Esophagus squamous epithelium (tissue), 5 donors: ENCODE measurements around the gene SLC4A9. TPM values are rescaled to one million over a fixed set of nuclear protein-coding genes. Genes with fewer than 3 reads are reported as not detected.

Experiments
- DNase-seq: peaks from one replicate; lab custom pipeline; 2025; lab: John Stamatoyannopoulos, UW
- H3K27ac ChIP-seq, 4 donors: fragments of 200-600 bp; sonication (generic); one replicate each; pipeline ENCODE4 v1.5.1; 2016 to 2019; ENCODE audit warnings: mild to moderate bottlenecking in 1 of 4
- H3K27me3 ChIP-seq, 4 donors: fragments of 200-600 bp; sonication (generic); 1 replicate in 3 of 4; 2 replicates in 1 of 4; pipeline versions ENCODE4 v1.5.1 to v1.6.0; 2017 to 2021; ENCODE audit warnings: antibody characterized with exemption in 1 of 4
- H3K36me3 ChIP-seq, 3 donors: fragments of 200-600 bp; sonication (generic); one replicate each; pipeline ENCODE4 v1.5.1; 2016 to 2019
- H3K4me1 ChIP-seq, 3 donors: fragments of 200-600 bp; sonication (generic); one replicate each; pipeline ENCODE4 v1.5.1; 2017 to 2019
- H3K4me3 ChIP-seq, 4 donors: fragments of 200-600 bp; sonication (generic); 1 replicate in 3 of 4; 2 replicates in 1 of 4; pipeline ENCODE4 v1.5.1; 2016 to 2019; ENCODE audit warnings: mild to moderate bottlenecking in 2 of 4, moderate library complexity in 1 of 4
- H3K9me3 ChIP-seq, 3 donors: fragments of 200-600 bp; sonication (generic); one replicate each; pipeline ENCODE4 v1.5.1; 2016 to 2019
- POLR2A ChIP-seq, 4 donors: fragments of 450-650 bp; IDR thresholded peaks; one replicate each; pipeline ENCODE4 v1.6.1; 2017; ENCODE audit warnings: antibody characterized with exemption in 4 of 4, mild to moderate bottlenecking in 4 of 4, moderate library complexity in 3 of 4
- WGBS, 2 donors: methylation state at CpG; one replicate each; pipeline ENCODE4 v1.1.5; 2018; 5-methylcytosine and 5-hydroxymethylcytosine counted together
- intact Hi-C: fragments of 100-400 bp; cut with DNase I; formaldehyde crosslinking; loops from one replicate; pipeline ENCODE4 v1.15.0; 2022
- total RNA-seq, 4 donors: library from RNA; depleted of rRNA; stranded (reverse); fragments of >200 nt; gene quantifications; one replicate each; pipeline ENCODE4 v1.1.0, GENCODE V29; 2016
- TF ChIP-seq, protein P1 (sequence below), 6 experiments: fragments of 450-650 bp in 4 of 6; fragments of 200-600 bp in 2 of 6; sonication (generic) in 2 of 6; IDR thresholded peaks; one replicate each; pipeline ENCODE4 v1.5.1; 2016 to 2019; ENCODE audit warnings: antibody characterized with exemption in 6 of 6, mild to moderate bottlenecking in 4 of 6, moderate library complexity in 4 of 6
- donor health status: DM: yes; HTN: yes; CAD: no.

SLC4A9 gene, protein sequence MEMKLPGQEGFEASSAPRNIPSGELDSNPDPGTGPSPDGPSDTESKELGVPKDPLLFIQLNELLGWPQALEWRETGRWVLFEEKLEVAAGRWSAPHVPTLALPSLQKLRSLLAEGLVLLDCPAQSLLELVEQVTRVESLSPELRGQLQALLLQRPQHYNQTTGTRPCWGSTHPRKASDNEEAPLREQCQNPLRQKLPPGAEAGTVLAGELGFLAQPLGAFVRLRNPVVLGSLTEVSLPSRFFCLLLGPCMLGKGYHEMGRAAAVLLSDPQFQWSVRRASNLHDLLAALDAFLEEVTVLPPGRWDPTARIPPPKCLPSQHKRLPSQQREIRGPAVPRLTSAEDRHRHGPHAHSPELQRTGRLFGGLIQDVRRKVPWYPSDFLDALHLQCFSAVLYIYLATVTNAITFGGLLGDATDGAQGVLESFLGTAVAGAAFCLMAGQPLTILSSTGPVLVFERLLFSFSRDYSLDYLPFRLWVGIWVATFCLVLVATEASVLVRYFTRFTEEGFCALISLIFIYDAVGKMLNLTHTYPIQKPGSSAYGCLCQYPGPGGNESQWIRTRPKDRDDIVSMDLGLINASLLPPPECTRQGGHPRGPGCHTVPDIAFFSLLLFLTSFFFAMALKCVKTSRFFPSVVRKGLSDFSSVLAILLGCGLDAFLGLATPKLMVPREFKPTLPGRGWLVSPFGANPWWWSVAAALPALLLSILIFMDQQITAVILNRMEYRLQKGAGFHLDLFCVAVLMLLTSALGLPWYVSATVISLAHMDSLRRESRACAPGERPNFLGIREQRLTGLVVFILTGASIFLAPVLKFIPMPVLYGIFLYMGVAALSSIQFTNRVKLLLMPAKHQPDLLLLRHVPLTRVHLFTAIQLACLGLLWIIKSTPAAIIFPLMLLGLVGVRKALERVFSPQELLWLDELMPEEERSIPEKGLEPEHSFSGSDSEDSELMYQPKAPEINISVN
- total RNA-seq: 1 to 10 TPM in 1 of 4 donors, under 1 TPM in 1, not detected in 2; 0.04 to 1.2 TPM

DNA sequence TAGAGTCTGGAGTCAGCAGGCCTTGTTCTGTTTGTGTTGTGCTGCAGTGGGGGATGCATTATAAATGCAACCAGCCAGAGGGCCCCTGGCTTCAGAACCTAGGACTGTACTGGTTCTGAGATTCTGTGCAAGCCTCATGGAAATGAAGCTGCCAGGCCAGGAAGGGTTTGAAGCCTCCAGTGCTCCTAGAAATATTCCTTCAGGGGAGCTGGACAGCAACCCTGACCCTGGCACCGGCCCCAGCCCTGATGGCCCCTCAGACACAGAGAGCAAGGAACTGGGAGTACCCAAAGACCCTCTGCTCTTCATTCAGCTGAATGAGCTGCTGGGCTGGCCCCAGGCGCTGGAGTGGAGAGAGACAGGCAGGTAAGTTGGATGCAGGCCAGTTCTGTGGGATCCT, at the start of gene SLC4A9:
TSS of gene SLC4A9 (plus strand) at position 94 of the 400 bp plus-strand sequence. CDS start at position 137, 43 bp downstream.
- no peak for TF ChIP-seq POLR2A (IDR thresholded peaks at IDR 0.05)
- TF ChIP-seq, protein P1, sequence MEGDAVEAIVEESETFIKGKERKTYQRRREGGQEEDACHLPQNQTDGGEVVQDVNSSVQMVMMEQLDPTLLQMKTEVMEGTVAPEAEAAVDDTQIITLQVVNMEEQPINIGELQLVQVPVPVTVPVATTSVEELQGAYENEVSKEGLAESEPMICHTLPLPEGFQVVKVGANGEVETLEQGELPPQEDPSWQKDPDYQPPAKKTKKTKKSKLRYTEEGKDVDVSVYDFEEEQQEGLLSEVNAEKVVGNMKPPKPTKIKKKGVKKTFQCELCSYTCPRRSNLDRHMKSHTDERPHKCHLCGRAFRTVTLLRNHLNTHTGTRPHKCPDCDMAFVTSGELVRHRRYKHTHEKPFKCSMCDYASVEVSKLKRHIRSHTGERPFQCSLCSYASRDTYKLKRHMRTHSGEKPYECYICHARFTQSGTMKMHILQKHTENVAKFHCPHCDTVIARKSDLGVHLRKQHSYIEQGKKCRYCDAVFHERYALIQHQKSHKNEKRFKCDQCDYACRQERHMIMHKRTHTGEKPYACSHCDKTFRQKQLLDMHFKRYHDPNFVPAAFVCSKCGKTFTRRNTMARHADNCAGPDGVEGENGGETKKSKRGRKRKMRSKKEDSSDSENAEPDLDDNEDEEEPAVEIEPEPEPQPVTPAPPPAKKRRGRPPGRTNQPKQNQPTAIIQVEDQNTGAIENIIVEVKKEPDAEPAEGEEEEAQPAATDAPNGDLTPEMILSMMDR (IDR thresholded peaks at IDR 0.05): no peak
- intact Hi-C loops: no loop called here
- Histone ChIP-seq H3K36me3 (no peaks in the 10 kb centered on the region), H3K27ac (no peak within 1 kb of the TSS), H3K27me3 (no peaks in the 10 kb centered on the region), H3K4me3 (no peak within 1 kb of the TSS), H3K4me1 (peaks cover 11 to 24% (median 12%) of the 10 kb centered on the region in 3 donors), H3K9me3 (no peaks in the 10 kb centered on the region)
- WGBS, 2 donors: 86 to 100% methylated on average over 1 of the region's 2 CpGs
- no peak for DNase-seq

DNA sequence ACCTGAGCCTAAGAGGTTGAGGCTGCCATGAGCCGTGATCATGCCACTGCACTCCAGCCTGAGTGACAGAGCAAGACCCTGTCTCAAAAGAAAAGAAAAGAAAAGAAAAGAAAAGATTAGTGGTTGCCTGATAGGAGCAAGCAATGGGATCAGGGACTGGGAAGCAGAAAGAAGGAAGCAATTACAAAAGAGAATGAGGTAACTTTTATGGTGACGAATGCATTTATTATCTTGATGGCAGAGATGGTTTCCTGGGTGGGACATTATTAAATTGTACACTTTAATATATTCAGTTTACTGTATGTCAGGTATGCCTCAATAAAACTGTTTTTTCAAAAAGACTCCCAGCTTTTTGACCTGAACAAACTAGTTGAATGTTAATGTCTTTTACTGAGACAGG, 49.6 kb upstream of the SLC4A9 start:
- intact Hi-C loops: no loop called here
- 72 to 73% methylated on average over 2 of the region's 2 CpGs for WGBS, 2 donors
- Histone ChIP-seq H3K4me3 (no peak overlapping the region), H3K4me1 (peaks cover 7 to 28% (median 25%) of the 10 kb centered on the region in 3 donors), H3K36me3 (no peaks in the 10 kb centered on the region), H3K9me3 (no peaks in the 10 kb centered on the region), H3K27ac (peak overlapping the region in 3 of 4 donors; percentile 43 to 81 (median 80)), H3K27me3 (no peaks in the 10 kb centered on the region)
- TF ChIP-seq POLR2A (IDR thresholded peaks at IDR 0.05): no peak
- TF ChIP-seq, protein P1 (IDR thresholded peaks at IDR 0.05): no peak
- no peak for DNase-seq

DNA sequence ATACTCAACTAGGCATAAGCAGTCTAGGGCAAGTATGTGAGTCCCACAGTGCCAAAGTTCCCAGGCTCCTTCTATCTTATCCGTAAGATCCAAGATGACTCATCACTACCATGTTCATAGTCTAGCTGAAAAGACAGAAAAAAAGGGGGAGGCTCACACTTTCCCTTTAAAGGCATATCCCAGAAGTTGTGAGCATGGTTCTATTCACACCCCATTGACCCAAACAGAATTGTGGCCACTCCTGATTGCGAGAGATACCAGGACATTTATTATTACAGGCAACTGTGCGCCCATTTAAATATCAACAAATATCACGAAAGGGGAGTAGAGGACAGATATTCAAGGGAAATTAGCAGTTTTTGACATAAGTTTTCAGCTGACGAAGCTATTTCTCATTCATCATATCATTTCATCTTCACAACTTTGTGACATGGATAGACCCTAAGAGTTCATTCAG, 49.0 kb upstream of the SLC4A9 start:
- intact Hi-C loops: no loop called here
- TF ChIP-seq, protein P1 (IDR thresholded peaks at IDR 0.05): no peak
- TF ChIP-seq POLR2A (IDR thresholded peaks at IDR 0.05): no peak
- Histone ChIP-seq H3K27me3 (no peaks in the 10 kb centered on the region), H3K4me1 (peaks cover 7 to 28% (median 25%) of the 10 kb centered on the region in 3 donors), H3K36me3 (no peaks in the 10 kb centered on the region), H3K27ac (peak overlapping the region in 3 of 4 donors; percentile 43 to 81 (median 80)), H3K9me3 (no peaks in the 10 kb centered on the region), H3K4me3 (no peak overlapping the region)
- WGBS, 2 donors: 69 to 76% methylated on average over 5 of the region's 5 CpGs
- DNase-seq: no peak

DNA sequence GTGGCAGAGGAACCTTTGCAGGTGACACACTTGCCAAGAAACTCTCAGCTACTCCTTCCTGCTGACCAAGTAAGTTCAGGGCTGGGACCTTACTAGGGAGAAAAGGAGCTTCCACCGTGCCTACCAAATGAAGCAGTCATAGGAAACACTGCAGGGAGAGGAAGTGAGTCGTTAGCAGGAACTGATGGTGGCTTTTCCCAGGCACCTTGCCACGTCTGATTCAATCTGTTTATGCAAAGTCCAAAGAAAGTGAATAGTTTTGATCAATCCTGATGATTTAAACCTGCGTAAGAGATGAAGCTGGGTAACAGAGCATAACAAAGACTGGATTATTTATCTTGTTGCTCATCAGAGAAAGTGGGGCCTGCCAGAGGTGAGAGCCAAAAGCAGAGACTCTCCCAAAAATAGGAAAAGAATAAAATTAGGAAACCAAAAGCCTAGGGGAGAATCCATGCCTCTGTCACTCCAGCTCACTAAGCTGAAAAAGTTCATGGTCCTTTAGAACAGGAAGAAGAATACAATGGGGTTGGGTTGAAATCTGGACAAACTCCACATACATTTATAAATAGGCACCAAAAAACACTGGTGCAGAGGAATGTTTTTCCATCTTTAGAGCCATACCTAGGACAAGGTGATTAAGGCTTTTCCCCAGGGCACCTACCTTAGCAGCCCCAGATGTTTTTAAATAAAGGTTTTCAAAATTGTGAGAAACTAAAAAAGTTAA, 47.8 kb upstream of the SLC4A9 start:
- TF ChIP-seq, protein P1 (IDR thresholded peaks at IDR 0.05): no peak
- TF ChIP-seq POLR2A (IDR thresholded peaks at IDR 0.05): no peak
- Histone ChIP-seq H3K4me1 (peaks cover 7 to 28% (median 25%) of the 10 kb centered on the region in 3 donors), H3K36me3 (no peaks in the 10 kb centered on the region), H3K27me3 (no peaks in the 10 kb centered on the region), H3K4me3 (peak overlapping the region in 1 of 4 donors; percentile 16), H3K27ac (peak overlapping the region; percentile 14 to 81 (median 78)), H3K9me3 (no peaks in the 10 kb centered on the region)
- intact Hi-C loops: no loop called here
- DNase-seq: no peak
- 4 to 6% methylated on average over 4 of the region's 4 CpGs for WGBS, 2 donors
